HG03039 (cell line): ENCODE data around the gene DDX31.

Source experiments
- ATAC-seq: cut with Tn5 transposase; IDR thresholded peaks from one replicate; pipeline ENCODE4 v1.9.1; 2021; ENCODE audit warnings: mild to moderate bottlenecking, moderate library complexity; ENCODE audit not compliant: unreplicated experiment

DDX31 gene

GRCh38 chr9:132552041-132552440 is 117.7 kb downstream of the DDX31 start:
- no peak for ATAC-seq

GRCh38 chr9:132551556-132551955 is 118.2 kb downstream of the DDX31 start:
- ATAC-seq, result no peak

- no peak for ATAC-seq
These were observed 120.8 kb downstream of the DDX31 start for GRCh38 chr9:132548751-132549640.

- no peak for ATAC-seq
These were observed 121.6 kb downstream of the DDX31 start for GRCh38 chr9:132547976-132548730.

- no peak for ATAC-seq
These were observed 122.3 kb downstream of the DDX31 start for GRCh38 chr9:132547436-132547835.

- no peak for ATAC-seq
These were observed 122.7 kb downstream of the DDX31 start for GRCh38 chr9:132547052-132547431.

GRCh38 chr9:132546148-132547051 is 123.4 kb downstream of the DDX31 start:
- ATAC-seq, result no peak

GRCh38 chr9:132545578-132545977 is 124.2 kb downstream of the DDX31 start:
- ATAC-seq, result no peak

- ATAC-seq, result no peak
These were observed 125.8 kb downstream of the DDX31 start for GRCh38 chr9:132543960-132544359.

GRCh38 chr9:132543251-132543650 is 126.5 kb downstream of the DDX31 start:
- ATAC-seq, result no peak
